Loucy (cell line): ENCODE results near the gene ANO9.

Experiments
- EZH2phosphoT487 ChIP-seq: fragments of 200-600 bp; IDR thresholded peaks from 2 replicates; pipeline ENCODE4 v1.6.1; 2018; ENCODE audit warnings: antibody characterized with exemption, mild to moderate bottlenecking, moderate library complexity, borderline replicate concordance
- TF ChIP-seq, protein P1 (sequence below): fragments of 200-600 bp; sonication (generic); conservative IDR thresholded peaks from 2 replicates; pipeline ENCODE4 v1.5.1; 2014; ENCODE audit warnings: mild to moderate bottlenecking, antibody characterized with exemption, low read length

DNA sequence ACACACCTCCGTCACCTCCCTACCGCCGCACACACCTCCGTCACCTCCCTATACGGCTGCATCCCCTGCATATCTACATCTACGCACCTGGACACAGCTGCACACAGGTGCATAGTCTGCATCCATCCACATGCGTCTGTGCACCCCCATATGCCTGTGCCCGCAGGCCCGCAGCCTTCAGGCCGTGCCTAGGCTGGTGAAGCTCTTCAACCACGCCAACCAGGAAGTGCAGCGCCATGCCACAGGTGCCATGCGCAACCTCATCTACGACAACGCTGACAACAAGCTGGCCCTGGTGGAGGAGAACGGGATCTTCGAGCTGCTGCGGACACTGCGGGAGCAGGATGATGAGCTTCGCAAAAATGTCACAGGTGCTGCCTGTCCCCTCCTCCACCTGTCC is 43.0 kb downstream of the ANO9 start:
- TF ChIP-seq, protein P1, sequence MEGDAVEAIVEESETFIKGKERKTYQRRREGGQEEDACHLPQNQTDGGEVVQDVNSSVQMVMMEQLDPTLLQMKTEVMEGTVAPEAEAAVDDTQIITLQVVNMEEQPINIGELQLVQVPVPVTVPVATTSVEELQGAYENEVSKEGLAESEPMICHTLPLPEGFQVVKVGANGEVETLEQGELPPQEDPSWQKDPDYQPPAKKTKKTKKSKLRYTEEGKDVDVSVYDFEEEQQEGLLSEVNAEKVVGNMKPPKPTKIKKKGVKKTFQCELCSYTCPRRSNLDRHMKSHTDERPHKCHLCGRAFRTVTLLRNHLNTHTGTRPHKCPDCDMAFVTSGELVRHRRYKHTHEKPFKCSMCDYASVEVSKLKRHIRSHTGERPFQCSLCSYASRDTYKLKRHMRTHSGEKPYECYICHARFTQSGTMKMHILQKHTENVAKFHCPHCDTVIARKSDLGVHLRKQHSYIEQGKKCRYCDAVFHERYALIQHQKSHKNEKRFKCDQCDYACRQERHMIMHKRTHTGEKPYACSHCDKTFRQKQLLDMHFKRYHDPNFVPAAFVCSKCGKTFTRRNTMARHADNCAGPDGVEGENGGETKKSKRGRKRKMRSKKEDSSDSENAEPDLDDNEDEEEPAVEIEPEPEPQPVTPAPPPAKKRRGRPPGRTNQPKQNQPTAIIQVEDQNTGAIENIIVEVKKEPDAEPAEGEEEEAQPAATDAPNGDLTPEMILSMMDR, result no peak
- TF ChIP-seq EZH2phosphoT487, result no peak
